ENCODE results near the gene FTSJ1.

Gene FTSJ1

DNA sequence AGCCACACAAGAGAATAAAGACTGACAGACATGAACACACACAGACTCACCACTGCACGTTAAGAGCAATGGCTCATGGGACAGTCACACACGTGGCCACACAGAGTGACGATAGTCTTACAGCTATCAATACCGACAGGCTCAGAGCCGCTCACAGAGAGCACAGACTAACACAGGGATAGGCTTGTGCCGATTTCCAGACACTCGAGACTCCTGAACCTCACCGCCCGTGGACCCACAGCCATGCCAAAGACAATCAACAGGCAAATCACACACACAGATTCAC lies 5.2 kb upstream of the FTSJ1 start:
- no peak for DNase-seq

- DNase-seq, result no peak
Measured at GRCh38 chrX:48471504-48471903, 4.5 kb upstream of the FTSJ1 start.

DNA sequence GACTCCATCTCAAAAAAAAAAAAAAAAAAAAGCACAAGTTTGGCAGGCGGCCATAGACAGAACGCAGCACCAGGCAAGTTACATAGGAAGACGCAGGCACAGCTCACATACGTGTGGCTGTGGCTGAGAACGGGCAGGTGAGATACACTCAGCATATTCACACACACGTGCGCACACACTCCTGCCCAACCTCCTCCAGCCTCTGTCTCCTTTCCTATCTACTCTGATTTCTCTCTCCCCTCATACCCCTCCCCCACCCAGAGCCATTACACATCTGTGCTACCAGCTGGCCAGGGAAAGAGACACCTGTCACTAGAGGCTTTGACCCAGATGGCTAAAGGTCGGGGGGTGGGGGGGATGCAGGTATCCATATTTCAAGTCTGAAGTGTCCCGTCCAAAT lies 3.8 kb upstream of the FTSJ1 start:
- DNase-seq, result no peak

DNA sequence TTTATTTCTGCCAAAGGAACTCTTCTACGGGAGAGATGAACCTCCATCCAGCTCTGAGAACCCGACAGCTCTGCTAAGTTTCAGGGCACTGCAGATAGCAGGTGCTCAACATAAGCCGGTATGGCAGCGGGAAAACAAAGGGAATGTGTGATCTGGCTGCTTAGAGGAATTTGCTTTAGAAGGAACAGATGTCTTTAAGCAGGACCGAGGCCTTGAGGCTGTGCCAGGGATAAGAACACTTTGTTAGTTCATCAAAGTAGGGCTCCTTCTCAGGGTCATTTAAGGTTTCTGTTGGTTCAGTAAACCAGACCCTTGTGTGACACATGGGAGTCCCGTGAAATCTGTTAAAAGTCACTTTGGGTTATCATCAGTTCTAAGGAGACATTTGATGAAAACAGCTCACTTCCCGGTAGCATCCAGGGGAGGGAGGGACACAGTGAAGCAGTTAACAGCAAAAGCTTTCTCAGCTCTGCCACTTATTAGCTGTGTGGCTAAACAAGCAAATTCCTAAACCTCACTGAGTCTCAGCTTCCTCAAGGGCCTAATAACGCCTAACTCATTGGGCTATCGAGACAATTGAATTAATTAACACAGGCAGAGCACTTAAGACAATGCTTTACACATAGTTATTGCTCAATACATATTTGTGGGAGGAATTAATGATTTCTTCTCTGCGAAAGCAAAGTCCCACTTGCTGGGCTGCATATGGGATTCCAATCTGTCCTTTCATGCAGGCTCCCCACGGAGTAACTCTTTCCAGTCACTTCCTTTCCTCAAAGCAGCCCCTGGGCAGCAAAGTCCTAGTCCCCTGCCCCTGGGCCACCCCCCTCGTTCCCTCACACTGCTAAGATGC lies 2.9 kb upstream of the FTSJ1 start:
- DNase-seq, result no peak

DNA sequence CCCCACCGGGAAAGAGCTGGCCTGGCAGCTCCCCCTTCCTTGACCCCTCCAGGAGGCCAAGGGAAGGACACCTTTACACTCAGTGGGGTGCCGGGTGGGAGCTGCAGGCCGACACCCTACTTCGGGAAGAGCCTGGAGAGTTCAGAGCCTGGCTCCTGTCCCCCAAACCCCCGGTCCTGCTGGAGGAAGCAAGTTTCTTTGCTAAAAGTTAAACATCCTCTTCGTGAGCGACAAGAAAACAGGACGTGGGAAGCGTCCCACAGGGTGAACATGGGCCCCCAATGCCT lies 2.4 kb upstream of the FTSJ1 start:
- DNase-seq, result no peak

DNA sequence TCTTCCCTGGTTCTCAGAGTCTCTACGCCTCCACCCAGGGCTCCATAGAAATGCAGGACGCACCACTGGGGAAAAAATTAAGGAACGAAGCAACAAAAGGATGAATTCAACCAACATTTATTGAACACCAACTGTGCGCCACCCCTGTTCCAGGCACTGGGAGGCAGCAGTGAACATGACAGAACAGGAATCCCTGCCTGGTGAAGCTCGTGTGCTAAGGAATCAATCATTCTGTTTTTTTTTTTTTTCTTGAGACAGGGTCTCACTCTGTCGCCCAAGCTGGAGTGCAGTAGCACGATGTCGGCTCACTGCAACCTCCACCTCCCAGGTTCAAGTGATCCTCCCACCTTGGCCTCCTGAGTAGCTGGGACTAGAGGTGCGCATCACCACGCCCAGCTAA lies 1.9 kb upstream of the FTSJ1 start:
- DNase-seq, result no peak

DNA sequence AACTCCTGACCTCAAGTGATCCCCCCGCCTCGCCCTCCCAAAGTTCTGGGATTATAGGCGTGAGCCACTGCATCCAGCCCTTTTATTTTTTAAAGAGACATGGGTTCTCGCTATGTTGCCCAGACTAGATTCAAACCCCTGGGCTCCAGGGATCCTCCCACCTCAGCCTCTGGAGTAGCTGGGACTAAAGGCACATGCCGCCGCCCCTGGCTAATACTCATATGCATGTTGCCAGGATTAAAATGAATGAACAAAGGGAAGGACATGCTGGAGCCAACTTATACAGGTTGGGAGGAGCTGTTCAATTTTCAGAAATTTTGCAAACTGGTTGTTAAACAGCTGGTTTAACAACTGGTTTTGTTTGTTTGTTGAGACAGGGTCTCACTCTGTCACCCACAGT lies 1.4 kb upstream of the FTSJ1 start:
- no peak for DNase-seq

- peak; percentile 35 for DNase-seq
Measured at GRCh38 chrX:48475296-48475695, 703 bp upstream of the FTSJ1 start.

DNA sequence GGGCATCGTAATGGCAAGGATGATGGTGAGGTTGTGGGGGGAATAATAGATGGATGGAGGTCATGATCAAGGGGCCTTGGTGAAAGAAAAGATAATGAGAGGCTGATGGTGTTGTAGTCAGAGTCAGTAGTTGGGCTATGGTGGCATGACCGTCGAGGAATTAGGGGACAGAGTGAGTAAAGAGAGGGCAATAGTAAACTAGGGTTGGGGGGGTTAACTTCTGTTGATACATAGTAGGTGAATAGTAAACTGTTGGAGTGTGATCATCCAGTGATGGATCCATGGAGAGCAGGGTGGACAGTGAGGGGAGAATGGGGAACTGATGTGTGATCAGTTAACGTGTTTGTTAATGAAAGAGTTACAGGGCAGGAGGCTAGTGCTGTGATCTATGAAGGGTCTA lies 920 bp downstream of the FTSJ1 start:
- DNase-seq, result no peak

DNA sequence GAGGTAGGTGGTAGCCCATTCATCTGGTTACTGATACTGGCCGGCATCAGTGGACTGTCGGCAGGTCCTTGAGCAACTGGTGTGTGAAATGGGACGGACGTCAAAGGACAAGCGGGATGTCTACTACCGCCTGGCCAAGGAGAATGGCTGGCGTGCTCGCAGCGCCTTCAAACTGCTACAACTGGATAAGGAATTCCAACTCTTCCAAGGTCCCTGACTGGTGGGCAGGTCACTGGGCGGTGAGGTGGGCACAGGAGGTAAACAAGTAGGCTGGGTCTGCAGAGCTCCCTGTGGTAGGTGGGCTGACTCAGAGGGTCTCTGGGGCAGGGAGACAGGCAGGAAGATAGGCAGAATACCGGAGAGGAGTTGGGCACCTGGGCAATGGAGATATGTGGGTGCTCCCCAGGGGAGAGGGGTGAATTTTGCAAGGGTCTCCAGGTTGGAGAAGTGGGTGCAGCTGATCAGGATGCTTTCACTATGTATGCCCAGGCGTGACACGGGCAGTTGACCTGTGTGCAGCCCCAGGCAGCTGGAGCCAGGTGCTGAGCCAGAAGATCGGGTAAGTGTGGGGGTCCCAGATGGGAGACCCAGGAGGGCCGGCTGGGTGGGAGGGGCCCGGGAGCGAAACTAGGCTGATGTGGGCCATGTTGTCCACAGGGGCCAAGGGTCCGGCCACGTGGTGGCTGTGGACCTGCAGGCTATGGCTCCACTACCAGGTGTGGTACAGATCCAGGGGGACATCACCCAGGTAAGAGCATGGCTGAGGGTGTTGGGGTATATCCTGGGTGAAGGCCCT lies 2.2 kb downstream of the FTSJ1 start:
- DNase-seq, result no peak

DNA sequence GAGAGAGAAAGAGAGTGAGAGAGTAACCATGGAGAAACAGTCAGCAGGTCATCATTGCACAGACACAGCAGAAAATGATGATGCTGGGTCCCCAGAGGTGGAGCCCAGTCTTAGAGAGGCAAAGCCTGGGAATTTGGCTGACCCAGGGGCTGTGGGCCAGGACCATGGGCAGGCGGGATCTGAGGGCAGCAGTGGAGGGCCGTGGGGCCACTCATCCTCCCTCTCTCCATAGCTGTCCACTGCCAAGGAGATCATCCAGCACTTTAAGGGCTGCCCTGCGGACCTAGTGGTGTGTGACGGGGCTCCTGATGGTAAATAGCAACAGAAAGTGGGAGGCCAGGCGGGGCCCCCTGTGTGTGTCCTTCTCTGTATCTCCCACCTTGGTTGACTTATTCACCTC lies 2.8 kb downstream of the FTSJ1 start:
- no peak for DNase-seq

GRCh38 chrX:48480142-48480541 lies 4.1 kb downstream of the FTSJ1 start:
- DNase-seq, result no peak

DNA sequence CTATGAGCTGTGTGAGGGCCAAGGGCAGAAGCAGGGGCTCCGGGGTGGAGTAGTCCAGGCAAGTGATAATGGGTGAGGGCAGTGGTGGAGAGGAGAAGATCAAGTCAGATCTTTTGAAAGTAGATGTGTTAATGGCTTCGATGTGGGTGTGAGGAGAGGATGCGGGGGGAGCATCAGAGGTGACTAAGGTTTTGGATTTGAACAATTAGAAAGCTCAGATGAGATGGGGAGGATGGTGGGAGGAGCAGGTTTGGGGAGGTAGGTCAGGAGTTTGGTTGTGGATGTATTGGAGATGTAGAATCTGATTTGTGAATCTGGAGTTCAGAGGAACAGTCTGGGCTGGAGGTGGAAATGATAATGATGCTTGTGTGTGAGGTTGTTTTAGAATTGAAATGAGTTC lies 4.6 kb downstream of the FTSJ1 start:
- no peak for DNase-seq

DNA sequence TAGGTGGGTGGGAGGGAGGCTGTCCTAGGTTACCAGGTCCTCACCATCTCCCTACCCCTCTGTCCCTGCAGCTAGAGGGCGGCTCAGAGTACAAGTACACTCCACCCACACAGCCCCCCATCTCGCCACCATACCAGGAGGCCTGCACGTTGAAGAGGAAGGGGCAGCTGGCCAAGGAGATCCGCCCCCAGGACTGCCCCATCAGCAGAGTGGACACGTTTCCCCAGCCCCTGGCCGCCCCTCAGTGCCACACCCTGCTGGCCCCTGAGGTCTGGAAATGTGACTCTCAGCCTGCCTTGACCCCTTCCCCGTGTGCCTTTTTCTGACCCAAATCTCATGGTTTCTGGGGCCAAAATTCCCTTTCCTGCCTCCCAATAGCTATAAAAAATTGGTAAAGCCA lies 6.5 kb downstream of the FTSJ1 start:
- no peak for DNase-seq

- no peak for DNase-seq
Measured at GRCh38 chrX:48487362-48487798, 11.4 kb downstream of the FTSJ1 start.

DNA sequence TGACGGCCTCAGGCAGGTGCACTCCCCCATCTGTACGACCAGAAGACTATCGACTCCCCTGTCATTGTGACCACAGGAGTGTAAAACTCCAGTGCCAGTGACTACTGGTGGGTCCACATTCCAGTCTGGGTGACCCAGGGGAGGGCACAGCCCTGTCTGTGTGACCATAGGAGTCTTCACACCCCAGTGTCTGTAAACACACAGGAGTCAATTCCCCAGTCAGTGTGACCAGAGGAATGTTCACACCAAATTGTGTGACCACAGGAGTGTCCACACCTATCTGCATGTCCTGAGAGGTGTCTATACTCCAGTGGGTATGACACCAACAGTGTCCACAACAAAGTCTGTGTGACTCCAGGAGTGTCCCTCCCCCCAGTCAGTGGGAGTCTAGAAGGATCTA lies 12.0 kb downstream of the FTSJ1 start:
- no peak for DNase-seq

GRCh38 chrX:48489296-48489695 lies 13.3 kb downstream of the FTSJ1 start:
- DNase-seq, result no peak

GRCh38 chrX:48489892-48490291 lies 13.9 kb downstream of the FTSJ1 start:
- no peak for DNase-seq

GRCh38 chrX:48490661-48491060 lies 14.7 kb downstream of the FTSJ1 start:
- no peak for DNase-seq

DNA sequence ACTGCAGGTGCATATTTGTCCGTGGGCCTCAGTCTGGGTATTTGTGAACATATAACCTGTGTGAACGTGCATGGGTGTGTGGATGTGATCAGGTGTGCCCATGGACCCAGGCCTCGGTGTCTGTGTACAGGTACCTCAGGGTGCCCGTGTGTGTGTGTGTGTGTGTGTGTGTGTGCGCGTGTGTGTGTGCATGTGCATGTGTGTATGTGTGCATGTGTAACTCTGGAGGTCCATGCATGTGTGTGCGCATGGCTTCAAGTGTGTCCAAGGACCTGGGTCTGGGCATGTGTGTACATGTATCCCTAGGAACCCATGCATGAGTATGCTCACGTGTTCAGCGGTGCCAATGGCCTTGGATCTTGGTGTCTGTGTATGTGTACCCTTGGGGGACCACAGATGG lies 15.8 kb downstream of the FTSJ1 start:
- DNase-seq, result no peak

DNA sequence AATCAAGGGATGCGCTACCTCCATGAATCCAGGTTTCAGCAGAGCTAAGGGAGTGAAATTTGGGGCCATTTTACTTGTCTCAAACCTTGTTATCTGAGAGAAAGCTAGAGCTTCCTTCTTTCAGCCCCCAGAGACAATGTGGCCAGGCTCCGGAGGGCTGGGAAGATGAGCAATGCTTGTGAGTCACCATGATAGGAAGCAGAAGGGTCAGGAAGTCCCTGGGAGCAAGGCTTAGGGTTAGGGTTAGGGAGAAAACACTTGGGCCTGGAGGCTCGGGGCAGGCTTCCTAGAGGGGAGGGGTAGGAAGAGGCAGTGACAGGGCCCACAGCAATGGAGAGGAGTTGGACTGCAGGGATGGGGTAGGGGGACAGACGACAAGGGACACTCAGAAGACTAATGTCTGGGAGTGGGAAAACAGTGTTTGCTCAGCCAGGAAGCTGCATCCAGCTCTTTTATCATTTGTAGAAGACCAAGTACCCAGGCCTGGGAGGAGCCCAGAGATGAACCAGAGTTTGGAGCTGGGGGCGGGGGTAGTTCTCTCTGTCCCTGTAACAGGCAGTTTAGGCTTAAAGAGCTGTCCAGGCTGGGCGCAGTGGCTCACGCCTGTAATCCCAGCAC lies 16.4 kb downstream of the FTSJ1 start:
- DNase-seq, result no peak

- peak; percentile 65 for DNase-seq
Measured at GRCh38 chrX:48493890-48494364, 17.9 kb downstream of the FTSJ1 start.

GRCh38 chrX:48496660-48497059 lies 20.7 kb downstream of the FTSJ1 start:
- no peak for DNase-seq

GRCh38 chrX:48497871-48498270 lies 21.9 kb downstream of the FTSJ1 start:
- no peak for DNase-seq
